Effector CD8-positive, alpha-beta T cell (primary cell): ENCODE data around the gene BTD.

Source experiments
- DNase-seq: peaks from one replicate; lab custom pipeline; 2025; lab: John Stamatoyannopoulos, UW

The BTD gene

DNA sequence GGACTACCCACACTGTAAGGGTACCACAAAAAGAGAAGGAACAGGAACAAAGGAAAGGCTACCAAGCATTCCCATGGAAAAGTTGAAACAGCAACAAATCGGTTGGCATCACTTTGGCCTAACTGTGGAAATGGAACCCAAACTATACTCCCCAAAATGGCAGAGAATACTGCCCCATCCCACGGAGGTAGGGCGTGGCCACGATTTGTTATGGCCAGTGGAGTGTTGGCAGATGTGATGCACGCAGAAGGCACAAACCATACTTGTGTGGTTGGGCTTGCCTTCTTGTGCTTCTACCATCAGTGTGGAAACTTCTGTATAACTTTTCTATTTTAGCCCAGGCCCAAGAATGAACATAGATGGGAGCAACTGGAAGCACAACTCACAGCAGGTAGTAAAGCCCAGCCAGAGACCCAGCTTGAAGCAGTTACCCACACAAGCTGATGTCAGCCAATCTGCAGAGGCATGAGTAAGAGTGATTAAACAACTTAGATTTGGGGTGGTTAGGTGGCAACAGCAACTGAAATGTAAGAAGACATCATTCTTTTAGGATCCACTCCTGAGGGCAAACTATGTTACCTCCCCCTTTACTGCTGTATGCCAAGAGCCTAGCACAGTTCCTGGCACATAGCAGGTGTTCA, 64.1 kb downstream of the BTD start:
- no peak for DNase-seq

DNA sequence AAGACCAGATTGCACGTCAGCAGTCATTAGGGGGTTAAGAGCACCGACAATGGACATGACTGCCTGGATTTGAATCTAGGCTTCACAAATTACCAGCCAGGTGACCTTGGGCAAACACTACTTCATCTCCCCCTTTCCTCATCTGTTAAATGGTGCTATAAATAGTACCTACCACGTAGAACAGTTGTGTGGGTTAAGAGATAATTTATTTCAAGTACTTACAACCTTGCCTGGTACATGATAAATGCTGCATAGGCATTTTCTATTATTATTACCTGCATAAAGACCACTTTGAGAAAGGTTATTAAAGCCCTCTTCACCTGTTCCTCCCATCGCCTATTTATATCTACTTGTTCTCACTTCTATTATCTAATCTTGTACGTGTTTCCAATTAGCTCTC, 64.7 kb downstream of the BTD start:
- no peak for DNase-seq

DNA sequence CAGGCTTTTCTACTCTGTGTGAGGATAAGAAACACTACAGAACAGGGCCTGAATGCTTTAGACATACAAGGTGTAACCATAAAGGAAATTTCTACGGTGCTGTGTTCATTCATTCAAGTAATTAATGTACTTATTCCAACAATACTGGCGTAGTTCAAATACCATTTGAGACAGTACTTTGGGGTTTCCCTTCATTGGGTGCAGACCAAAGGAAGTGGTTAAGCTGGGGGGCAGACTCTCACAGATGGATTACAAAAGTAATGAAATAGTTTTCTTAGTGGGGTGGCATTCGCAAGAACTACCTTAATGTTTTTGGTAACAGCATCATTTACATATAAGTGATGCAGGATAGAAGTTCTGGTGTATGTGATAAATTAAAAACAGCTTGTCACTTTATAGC, 65.9 kb downstream of the BTD start:
- DNase-seq, result no peak

DNA sequence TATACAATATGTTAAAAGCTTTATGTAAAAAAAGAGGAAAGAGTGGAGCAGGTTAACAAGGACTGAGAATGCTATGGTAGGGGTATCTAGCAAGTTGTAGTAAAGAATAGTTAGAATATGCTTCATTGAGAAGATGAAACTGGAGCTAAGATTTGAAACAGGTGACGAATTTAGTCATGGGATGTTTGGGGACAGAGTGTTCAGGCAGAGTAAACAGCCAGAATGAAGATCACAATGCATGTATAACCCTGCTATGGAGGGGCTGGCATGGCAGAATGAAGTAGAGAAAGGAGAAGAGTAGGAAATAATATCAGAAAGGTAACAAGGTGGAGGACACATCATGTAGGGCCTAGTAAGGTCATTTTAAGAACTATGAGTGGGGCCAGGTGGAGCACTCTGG, 72.0 kb downstream of the BTD start:
- DNase-seq, result no peak

DNA sequence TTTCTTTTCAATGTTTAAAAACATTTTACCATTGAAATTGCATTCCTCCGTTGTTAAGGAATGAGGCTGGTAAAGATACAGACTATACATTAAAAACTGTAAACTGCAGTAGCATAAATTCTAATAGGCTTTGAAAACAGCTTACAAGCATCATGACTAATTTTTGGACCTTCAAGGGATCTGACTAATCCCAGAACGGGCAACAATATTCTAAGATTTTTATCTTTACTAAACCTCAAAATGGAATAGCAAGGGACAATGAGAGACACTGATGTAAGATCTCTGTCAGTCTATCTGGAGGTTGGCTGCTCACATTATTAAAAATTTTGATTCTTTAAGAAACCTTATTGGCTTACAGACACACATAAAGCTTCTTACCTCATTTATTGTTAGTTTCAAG, 74.7 kb downstream of the BTD start:
- no peak for DNase-seq

DNA sequence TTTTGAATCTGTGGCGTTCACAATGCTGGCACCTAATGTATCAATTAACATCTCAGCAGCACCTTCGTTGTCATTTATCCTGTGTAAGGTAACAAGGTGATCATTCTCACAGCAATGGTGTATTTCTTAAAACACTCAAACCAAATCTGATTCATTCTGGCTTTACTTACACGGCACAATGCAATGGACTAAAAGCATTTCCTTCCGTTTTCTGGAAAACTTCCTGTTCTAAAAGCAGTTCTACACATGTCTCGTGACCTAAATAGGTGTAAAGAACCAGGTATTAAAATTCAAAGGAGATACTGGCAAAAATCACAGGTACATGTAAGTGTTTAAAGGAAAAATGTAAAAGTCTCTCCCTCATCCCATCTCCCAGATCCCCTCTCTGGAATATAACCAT, 77.8 kb downstream of the BTD start:
- DNase-seq, result no peak

DNA sequence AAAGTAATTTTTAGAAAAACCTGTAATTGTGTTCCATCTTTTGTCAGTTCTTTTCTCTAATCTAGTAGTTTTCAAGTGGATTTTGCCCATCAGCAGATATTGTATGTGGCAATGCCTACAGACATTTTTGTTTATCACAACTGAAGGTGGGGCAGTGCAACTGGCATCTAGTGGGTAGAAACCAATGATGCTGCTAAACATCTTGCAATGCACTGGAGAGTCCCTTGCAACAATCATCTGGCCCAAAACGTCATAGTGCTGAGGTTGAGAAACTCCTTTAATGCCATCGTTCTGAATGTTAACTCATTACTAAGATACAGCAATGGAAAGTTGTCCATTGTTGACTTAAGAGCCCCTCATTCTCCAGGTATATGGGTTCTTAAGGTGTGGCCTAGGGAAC, 80.1 kb downstream of the BTD start:
- DNase-seq, result no peak

- DNase-seq, result no peak
These were observed 81.1 kb downstream of the BTD start for GRCh38 chr3:15682561-15683185.

DNA sequence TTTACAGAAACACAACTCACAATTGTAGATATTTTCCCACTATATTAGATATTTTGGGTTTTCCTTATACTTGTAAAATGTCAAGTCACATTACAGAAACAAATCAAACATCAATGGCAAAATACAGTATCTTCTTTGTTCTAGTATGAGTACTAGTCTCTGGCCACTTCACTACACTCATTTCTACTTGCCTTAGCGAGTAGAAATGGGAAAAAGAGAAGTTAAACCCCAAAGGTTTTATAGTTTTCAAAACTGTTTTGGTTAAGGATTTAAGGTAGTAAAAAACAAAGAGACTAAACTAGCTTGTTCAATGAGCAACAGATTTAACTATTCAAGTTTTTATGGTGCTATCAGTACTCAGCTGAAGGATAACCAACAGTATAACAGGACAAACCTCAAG, 81.7 kb downstream of the BTD start:
- DNase-seq, result no peak

DNA sequence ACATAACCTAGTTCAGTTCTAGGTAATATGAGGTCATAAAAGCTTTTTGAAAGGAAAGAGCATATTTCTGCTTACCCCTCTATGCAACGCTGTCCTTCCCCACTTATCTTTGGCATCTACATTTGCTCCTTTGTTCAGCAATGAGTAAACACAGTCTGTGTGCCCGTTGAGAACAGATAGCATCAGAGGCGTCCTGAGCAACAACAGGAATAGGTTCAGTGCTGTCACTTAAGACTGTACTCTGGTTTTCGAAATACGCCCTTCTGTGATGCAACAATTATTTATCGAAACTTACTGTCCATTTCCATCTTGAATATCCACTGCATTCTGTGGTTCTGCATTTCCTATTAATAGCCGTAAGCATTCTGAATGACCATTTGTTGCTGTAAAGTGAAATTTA, 84.4 kb downstream of the BTD start:
- DNase-seq, result no peak

GRCh38 chr3:15690230-15690629, 88.7 kb downstream of the BTD start:
- DNase-seq, result no peak

DNA sequence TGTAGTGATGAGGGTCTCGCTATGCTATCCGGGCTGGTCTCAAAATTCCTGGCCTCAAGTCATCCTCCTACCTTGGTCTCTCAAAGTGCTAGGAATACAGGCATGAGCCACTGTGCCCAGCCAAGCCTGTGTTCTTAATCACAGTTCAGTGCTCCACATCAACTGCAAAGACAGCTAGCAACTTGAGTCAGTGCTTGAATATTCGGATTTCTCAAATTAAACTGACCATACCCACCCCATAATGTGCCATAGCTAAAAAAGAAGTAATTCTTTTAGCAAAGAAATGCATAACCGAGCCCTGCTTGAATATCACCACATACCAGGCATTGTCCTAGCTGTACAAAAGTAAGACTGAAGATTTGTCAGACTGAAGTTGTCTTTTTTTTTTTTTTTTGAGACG, 89.2 kb downstream of the BTD start:
- no peak for DNase-seq

- no peak for DNase-seq
These were observed 91.8 kb downstream of the BTD start for GRCh38 chr3:15693355-15693754.

DNA sequence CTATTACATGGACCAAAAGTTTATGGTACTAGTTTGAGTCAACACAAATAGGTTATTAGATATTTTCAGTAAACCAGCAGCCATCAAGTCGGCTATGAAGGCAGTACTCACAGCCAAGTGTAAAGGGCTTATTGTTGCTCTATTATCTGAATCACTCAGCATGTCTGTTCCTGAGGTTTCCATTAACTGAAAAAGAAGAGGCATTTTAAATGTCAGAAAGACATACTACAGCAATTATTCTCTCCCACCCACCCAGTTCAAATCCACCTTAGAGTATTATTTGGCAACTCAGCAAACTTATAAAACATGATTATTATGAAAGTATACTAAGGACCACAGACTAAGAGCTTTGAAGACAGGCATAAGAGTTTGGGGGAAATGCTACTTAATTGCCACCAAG, 93.1 kb downstream of the BTD start:
- DNase-seq, result no peak
